Mesodermal cell (in vitro differentiated cells): ENCODE measurements around the gene IL21.

Experiments
- H3K27ac ChIP-seq: 2 replicates; pipeline ENCODE4 v1.7.0; 2013; ENCODE audit warnings: mild to moderate bottlenecking, low read depth, low read length, moderate library complexity; ENCODE audit not compliant: severe bottlenecking
- H3K36me3 ChIP-seq: 2 replicates; pipeline ENCODE4 v1.7.1; 2013; ENCODE audit warnings: mild to moderate bottlenecking, low read length, moderate library complexity; ENCODE audit not compliant: control insufficient read depth, insufficient read depth
- H3K4me1 ChIP-seq: one replicate; pipeline ENCODE4 v1.7.1; 2013; ENCODE audit warnings: mild to moderate bottlenecking, low read length; ENCODE audit not compliant: insufficient read depth, control insufficient read depth, poor library complexity, severe bottlenecking
- H3K4me3 ChIP-seq: 2 replicates; pipeline ENCODE4 v1.7.0; 2013; ENCODE audit warnings: low read length, control low read depth, mild to moderate bottlenecking; ENCODE audit not compliant: insufficient read depth, poor library complexity, severe bottlenecking; ENCODE audit errors: extremely low read depth
- H3K9me3 ChIP-seq: 2 replicates; pipeline ENCODE4 v1.7.1; 2013; ENCODE audit warnings: mild to moderate bottlenecking, low read length, moderate library complexity; ENCODE audit not compliant: control insufficient read depth
- WGBS, 2 experiments: methylation state at CpG; one replicate each; pipeline ENCODE4 v1.1.5; 2013; ENCODE audit warnings: missing lambda C conversion rate in 2 of 2; ENCODE audit not compliant: insufficient coverage in 2 of 2; 5-methylcytosine and 5-hydroxymethylcytosine counted together

IL21 gene

DNA sequence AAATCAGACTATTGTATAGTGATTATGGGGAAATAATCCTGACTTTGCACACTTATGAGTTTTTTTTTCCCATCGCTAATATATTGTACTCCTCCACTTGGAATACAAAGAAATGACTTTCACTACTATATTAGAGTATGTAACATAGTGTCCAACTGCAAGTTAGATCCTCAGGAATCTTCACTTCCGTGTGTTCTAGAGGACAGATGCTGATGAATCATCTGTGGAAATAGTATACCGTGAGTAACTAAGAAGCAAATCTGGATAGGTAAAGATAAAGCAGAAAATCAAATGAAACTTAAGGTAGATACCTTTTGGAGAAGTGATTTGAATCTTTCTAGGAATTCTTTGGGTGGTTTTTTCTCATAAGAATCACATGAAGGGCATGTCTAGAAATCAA is 8.3 kb downstream of the IL21 start:
- 100% methylated on average over 1 to 2 of the region's 3 CpGs for WGBS, 2 experiments

DNA sequence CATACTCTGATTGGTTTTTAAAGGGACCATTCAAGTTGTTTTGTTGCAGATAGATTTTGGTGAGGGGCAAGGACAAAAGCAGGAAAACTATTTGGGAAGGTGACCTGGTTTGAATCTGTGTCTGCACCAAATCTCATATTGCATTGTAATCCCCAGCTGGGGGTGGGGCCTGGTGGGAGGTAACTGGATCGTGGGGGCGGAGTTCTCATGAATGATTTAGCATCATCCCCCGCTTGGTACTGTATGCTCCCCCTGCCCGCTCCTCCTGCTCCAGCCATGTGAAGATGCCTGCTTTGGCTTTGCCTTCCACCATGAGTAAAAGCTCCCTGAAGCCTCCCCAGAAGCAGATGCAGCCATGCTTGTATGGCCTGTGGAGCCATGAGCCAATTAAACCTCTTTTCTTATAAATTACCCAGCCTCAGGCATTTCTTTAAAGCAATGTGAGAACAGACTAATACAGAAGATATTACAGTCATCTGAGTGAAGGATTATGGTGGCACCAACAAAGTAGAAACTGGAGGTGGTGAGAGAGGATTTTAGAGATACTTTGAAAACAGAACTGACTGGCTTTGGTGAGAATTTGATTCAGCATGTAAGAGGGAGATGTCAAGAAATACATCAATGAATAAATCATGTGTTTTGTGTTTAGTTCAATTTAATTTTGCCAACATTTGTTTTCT is 14.4 kb downstream of the IL21 start:
- no peak overlapping the region for H3K27ac ChIP-seq
- H3K36me3 ChIP-seq = no peaks in the 10 kb centered on the region
- H3K4me1 ChIP-seq = peaks cover 9% of the 10 kb centered on the region
- no peaks in the 10 kb centered on the region for H3K9me3 ChIP-seq
- 75 to 88% methylated on average over 3 to 4 of the region's 4 CpGs for WGBS, 2 experiments
- H3K4me3 ChIP-seq = no peak overlapping the region

More for the DNA sequence above, 8.3 kb downstream of the IL21 start:
- H3K4me3 ChIP-seq = no peak overlapping the region
- H3K36me3 ChIP-seq = no peaks in the 10 kb centered on the region
- no peak overlapping the region for H3K27ac ChIP-seq
- no peaks in the 10 kb centered on the region for H3K9me3 ChIP-seq
- no peaks in the 10 kb centered on the region for H3K4me1 ChIP-seq

GRCh38 chr4:122604146-122604545 is 16.7 kb downstream of the IL21 start:
- H3K9me3 ChIP-seq = no peaks in the 10 kb centered on the region
- no peaks in the 10 kb centered on the region for H3K36me3 ChIP-seq
- no peak overlapping the region for H3K27ac ChIP-seq
- 86% methylated on average over 1 of the region's 1 CpG; no CpG with 5 or more reads in 1 of the 2 experiments for WGBS, 2 experiments
- peaks cover 9% of the 10 kb centered on the region for H3K4me1 ChIP-seq
- no peak overlapping the region for H3K4me3 ChIP-seq

GRCh38 chr4:122603156-122603574 is 17.7 kb downstream of the IL21 start:
- Histone ChIP-seq H3K36me3 (no peaks in the 10 kb centered on the region), H3K4me1 (peaks cover 9% of the 10 kb centered on the region), H3K4me3 (no peak overlapping the region), H3K27ac (no peak overlapping the region), H3K9me3 (no peaks in the 10 kb centered on the region)
- WGBS, 2 experiments = 97 to 98% methylated on average over 5 to 7 of the region's 8 CpGs

DNA sequence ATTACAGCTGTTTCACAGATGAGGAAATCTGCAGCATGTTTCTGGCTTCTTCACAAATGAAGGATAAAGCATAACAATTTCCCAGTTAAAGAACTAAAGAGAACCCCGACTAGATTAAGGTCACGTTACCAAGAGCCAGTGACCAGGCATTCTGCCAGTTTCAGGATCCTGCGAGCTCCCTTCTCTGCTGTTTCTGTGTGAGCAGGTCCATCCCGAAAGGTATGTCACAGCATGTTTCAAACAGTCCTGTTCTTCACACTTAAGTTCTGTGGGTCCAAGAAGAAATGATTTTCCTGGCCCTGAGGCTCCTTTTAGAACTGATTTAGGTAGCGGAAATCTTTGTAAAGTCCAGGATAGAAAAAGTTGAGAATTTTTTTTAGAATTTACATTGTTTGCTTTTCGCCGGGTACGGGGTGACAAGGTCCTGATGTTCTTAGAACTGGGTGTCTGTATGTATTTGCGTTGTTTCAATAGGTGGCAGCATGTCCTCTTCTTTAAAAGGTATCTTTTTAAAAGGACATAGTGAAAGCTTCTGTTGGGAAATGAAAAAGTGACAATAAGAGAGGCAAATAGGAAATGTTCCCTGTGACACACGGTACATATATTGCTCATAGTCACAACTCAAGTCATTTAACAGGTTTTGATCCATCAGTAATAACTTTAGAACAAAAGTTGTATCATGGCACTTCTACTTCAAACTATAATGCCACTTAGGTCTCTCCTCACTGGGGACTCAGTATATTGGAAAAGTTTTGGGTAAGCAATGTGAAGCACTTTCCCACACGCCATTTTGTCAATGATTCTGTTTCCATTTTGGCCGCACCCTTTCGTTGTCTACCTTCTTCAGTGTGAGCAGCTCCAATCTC is 18.4 kb downstream of the IL21 start:
- no peak overlapping the region for H3K4me3 ChIP-seq
- 58 to 59% methylated on average over 6 to 9 of the region's 13 CpGs for WGBS, 2 experiments
- H3K4me1 ChIP-seq = peaks cover 9% of the 10 kb centered on the region
- H3K27ac ChIP-seq = no peak overlapping the region
- no peaks in the 10 kb centered on the region for H3K36me3 ChIP-seq
- no peaks in the 10 kb centered on the region for H3K9me3 ChIP-seq

DNA sequence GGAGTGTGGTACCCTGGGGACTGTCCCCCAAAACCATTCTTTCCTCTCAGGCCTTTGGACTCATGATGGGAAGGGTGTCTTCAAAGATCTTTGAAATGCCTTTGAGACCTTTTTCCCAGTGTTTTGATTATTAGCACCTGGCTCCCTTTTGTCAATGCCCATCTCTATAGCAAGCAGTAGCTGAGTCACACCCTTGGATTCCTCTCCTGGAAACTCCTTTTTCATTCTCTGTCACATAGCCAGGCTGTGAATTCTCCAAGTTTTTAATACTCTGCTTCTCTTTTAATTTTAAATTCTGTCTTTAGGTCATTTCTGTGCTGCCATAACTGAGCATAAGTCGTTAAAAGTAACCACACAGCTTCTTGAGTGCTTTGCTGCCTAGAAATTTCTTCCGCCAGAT is 29.7 kb downstream of the IL21 start:
- H3K9me3 ChIP-seq = no peaks in the 10 kb centered on the region
- no peak overlapping the region for H3K4me3 ChIP-seq
- WGBS, 2 experiments = 87 to 96% methylated on average over 2 of the region's 2 CpGs
- no peaks in the 10 kb centered on the region for H3K4me1 ChIP-seq
- no peak overlapping the region for H3K27ac ChIP-seq
- H3K36me3 ChIP-seq = no peaks in the 10 kb centered on the region

DNA sequence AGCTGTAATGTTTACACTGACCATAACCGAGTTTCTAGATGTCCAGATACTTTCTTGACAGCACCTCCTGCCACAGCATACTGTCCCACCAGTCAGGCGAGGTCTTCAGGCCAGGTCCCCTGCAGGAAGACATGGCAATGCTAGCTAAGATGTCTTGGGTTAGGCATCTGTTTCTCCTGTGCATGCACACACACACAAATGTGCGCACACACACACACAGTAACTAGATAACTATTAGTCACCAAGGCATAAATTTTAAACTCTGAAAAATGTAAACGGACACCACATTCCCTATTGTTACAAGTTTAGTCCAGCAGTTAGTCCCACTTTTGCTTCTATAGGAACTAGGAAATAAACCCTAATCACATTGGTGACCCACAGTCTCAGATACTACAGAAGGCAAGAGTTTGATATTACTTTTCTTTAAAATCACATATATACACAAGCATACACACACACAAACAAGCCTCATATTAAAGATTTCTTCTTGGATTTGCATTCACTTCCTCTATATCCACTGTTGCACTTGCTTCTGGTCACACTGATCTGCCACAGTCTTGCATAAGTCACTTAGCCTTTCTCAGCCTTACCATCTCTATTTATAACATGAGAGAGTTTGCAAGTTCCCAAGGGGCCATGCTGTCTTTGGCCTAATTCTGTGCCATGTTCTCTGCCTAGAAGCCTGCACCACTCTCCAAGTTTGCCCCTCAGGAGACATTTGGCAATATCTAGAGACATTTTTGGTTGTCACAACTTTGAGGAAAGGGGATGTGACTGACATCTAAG is 32.2 kb downstream of the IL21 start:
- Histone ChIP-seq H3K4me3 (no peak overlapping the region), H3K4me1 (peaks cover 18% of the 10 kb centered on the region), H3K27ac (no peak overlapping the region), H3K36me3 (no peaks in the 10 kb centered on the region), H3K9me3 (no peaks in the 10 kb centered on the region)
- 96 to 100% methylated on average over 1 to 4 of the region's 4 CpGs for WGBS, 2 experiments

- Histone ChIP-seq H3K27ac (peak overlapping the region; percentile 81), H3K4me3 (no peak overlapping the region), H3K36me3 (no peaks in the 10 kb centered on the region), H3K9me3 (no peaks in the 10 kb centered on the region), H3K4me1 (peaks cover 19% of the 10 kb centered on the region)
- 80% methylated on average over 1 of the region's 1 CpG; no CpG with 5 or more reads in 1 of the 2 experiments for WGBS, 2 experiments
These were observed 36.3 kb downstream of the IL21 start for GRCh38 chr4:122584519-122584918.

GRCh38 chr4:122583906-122584305 is 37.0 kb downstream of the IL21 start:
- peaks cover 19% of the 10 kb centered on the region for H3K4me1 ChIP-seq
- H3K4me3 ChIP-seq = no peak overlapping the region
- 93 to 100% methylated on average over 2 to 4 of the region's 6 CpGs for WGBS, 2 experiments
- H3K9me3 ChIP-seq = no peaks in the 10 kb centered on the region
- H3K27ac ChIP-seq = peak overlapping the region; percentile 81
- H3K36me3 ChIP-seq = no peaks in the 10 kb centered on the region
